Erythroblast (primary cell): Measurements from ENCODE around the gene PTPRU.

ENCODE experiments used
- GATA1 ChIP-seq: IDR thresholded peaks from 2 replicates; pipeline ENCODE4 v1.6.1; 2011; ENCODE audit warnings: low read depth, mild to moderate bottlenecking, control low read depth, low read length, moderate library complexity
- POLR2A ChIP-seq: IDR thresholded peaks from 2 replicates; pipeline ENCODE4 v1.6.1; 2011; ENCODE audit warnings: mild to moderate bottlenecking, low read length

- TF ChIP-seq POLR2A (no peak), GATA1 (no peak)
Measured at GRCh38 chr1:29197993-29198392, 38.3 kb upstream of the PTPRU start.
